ENCODE results near the gene PTPRO.

PTPRO gene

GRCh38 chr12:15547691-15548090, 225.4 kb downstream of the PTPRO start:
- no peak for TF ChIP-seq CTCF (IDR thresholded peaks at IDR 0.05; ENCODE audit: low read depth, low read length, missing control alignments)
- DNase-seq (ENCODE audit: extremely low read depth, low read depth): no peak
- no peak overlapping the region for H3K4me3 ChIP-seq (replicated peaks; ENCODE audit: low read depth, low read length)

DNA sequence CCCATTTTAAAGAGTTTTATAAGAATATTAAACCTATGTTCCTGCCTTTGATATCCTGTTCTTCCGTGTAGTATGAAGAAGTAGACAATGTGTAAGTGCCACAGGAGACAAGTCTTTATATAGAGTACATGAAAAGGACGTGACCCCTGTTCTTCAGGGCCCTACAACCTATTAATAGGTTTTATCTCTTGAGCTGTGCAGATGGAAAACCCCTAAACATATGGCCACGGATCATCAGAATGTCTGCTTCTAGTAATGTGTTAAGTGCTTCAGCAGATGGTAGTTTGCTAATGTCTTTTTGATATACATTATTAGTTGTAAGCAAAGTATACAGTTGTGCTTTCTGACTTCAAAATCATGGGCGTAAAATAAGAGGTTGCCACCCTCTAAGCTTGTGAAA, 228.5 kb downstream of the PTPRO start:
- no peak for TF ChIP-seq CTCF (IDR thresholded peaks at IDR 0.05; ENCODE audit: low read depth, low read length, missing control alignments)
- H3K4me3 ChIP-seq (replicated peaks; ENCODE audit: low read depth, low read length): no peak overlapping the region
- no peak for DNase-seq (ENCODE audit: extremely low read depth, low read depth)

GRCh38 chr12:15555446-15555845, 233.1 kb downstream of the PTPRO start:
- no peak overlapping the region for H3K4me3 ChIP-seq (replicated peaks; ENCODE audit: low read depth, low read length)
- DNase-seq (ENCODE audit: extremely low read depth, low read depth): no peak
- no peak for TF ChIP-seq CTCF (IDR thresholded peaks at IDR 0.05; ENCODE audit: low read depth, low read length, missing control alignments)

- DNase-seq (ENCODE audit: extremely low read depth, low read depth): no peak
- TF ChIP-seq CTCF (IDR thresholded peaks at IDR 0.05; ENCODE audit: low read depth, low read length, missing control alignments): no peak
- no peak overlapping the region for H3K4me3 ChIP-seq (replicated peaks; ENCODE audit: low read depth, low read length)
Observed at GRCh38 chr12:15556411-15557102, 234.2 kb downstream of the PTPRO start.

GRCh38 chr12:15558915-15559528, 236.7 kb downstream of the PTPRO start:
- no peak for DNase-seq (ENCODE audit: extremely low read depth, low read depth)
- TF ChIP-seq CTCF (IDR thresholded peaks at IDR 0.05; ENCODE audit: low read depth, low read length, missing control alignments): no peak
- no peak overlapping the region for H3K4me3 ChIP-seq (replicated peaks; ENCODE audit: low read depth, low read length)

GRCh38 chr12:15561396-15561795, 239.1 kb downstream of the PTPRO start:
- DNase-seq (ENCODE audit: extremely low read depth, low read depth): no peak
- TF ChIP-seq CTCF (IDR thresholded peaks at IDR 0.05; ENCODE audit: low read depth, low read length, missing control alignments): no peak
- H3K4me3 ChIP-seq (replicated peaks; ENCODE audit: low read depth, low read length): no peak overlapping the region
